HEK293 (cell line): ENCODE measurements around the gene GNS.
A peak's percentile ranks its signal among the peaks of the same experiment; 100 is the strongest.

ENCODE experiments used
- GLIS2 ChIP-seq: fragments of 450-650 bp; formaldehyde crosslinking; IDR thresholded peaks from 2 replicates; pipeline ENCODE4 v1.5.1; 2016; ENCODE audit warnings: missing biosample characterization, missing genetic modification characterization
- SCRT1 ChIP-seq: fragments of 450-650 bp; formaldehyde crosslinking; IDR thresholded peaks from 2 replicates; pipeline ENCODE4 v1.5.1; 2016; ENCODE audit warnings: missing biosample characterization, missing genetic modification characterization, borderline replicate concordance
- TCF7L2 ChIP-seq: IDR thresholded peaks from 2 replicates; pipeline ENCODE4 v1.6.1; 2011; ENCODE audit warnings: low read depth, mild to moderate bottlenecking, inconsistent platforms, low read length, moderate library complexity, borderline replicate concordance
- YY1 ChIP-seq: fragments of 450-650 bp; formaldehyde crosslinking; IDR thresholded peaks from 2 replicates; pipeline ENCODE4 v1.5.1; 2018; ENCODE audit warnings: missing biosample characterization, missing genetic modification characterization
- ZBTB7A ChIP-seq: fragments of 450-650 bp; formaldehyde crosslinking; IDR thresholded peaks from 2 replicates; pipeline ENCODE4 v1.5.1; 2016; ENCODE audit warnings: low read depth, missing biosample characterization, missing genetic modification characterization
- ZNF239 ChIP-seq: fragments of 450-650 bp; formaldehyde crosslinking; IDR thresholded peaks from 2 replicates; pipeline ENCODE4 v1.5.1; 2016; ENCODE audit warnings: missing biosample characterization, missing genetic modification characterization
- ZNF423 ChIP-seq: fragments of 450-650 bp; formaldehyde crosslinking; IDR thresholded peaks from 2 replicates; pipeline ENCODE4 v1.5.1; 2016; ENCODE audit warnings: missing biosample characterization, missing genetic modification characterization
- ZNF664 ChIP-seq: fragments of 450-650 bp; formaldehyde crosslinking; IDR thresholded peaks from 2 replicates; pipeline ENCODE4 v1.5.1; 2016; ENCODE audit warnings: missing biosample characterization, missing genetic modification characterization
- ZXDB ChIP-seq: fragments of 450-650 bp; formaldehyde crosslinking; IDR thresholded peaks from 2 replicates; pipeline ENCODE4 v1.5.1; 2016; ENCODE audit warnings: missing biosample characterization, missing genetic modification characterization
- TF ChIP-seq, protein P1 (sequence below): fragments of 450-650 bp; formaldehyde crosslinking; IDR thresholded peaks from 2 replicates; pipeline ENCODE4 v1.5.1; 2016; ENCODE audit warnings: missing biosample characterization, missing genetic modification characterization
- TF ChIP-seq, protein P2 (sequence below): fragments of 450-650 bp; formaldehyde crosslinking; IDR thresholded peaks from 2 replicates; pipeline ENCODE4 v1.5.1; 2016; ENCODE audit warnings: missing biosample characterization, missing genetic modification characterization
- TF ChIP-seq, protein P3 (sequence below): fragments of 450-650 bp; formaldehyde crosslinking; IDR thresholded peaks from 2 replicates; pipeline ENCODE4 v1.5.1; 2017; ENCODE audit warnings: missing biosample characterization, missing genetic modification characterization
- TF ChIP-seq, protein P4 (sequence below): fragments of 450-650 bp; formaldehyde crosslinking; optimal IDR thresholded peaks from 2 replicates; pipeline ENCODE3; 2016; ENCODE audit warnings: missing biosample characterization, mild to moderate bottlenecking, missing genetic modification characterization
- TF ChIP-seq, protein P5 (sequence below): fragments of 450-650 bp; IDR thresholded peaks from 2 replicates; pipeline ENCODE4 v1.5.1; 2018; ENCODE audit warnings: missing biosample characterization, mild to moderate bottlenecking, missing genetic modification characterization

DNA sequence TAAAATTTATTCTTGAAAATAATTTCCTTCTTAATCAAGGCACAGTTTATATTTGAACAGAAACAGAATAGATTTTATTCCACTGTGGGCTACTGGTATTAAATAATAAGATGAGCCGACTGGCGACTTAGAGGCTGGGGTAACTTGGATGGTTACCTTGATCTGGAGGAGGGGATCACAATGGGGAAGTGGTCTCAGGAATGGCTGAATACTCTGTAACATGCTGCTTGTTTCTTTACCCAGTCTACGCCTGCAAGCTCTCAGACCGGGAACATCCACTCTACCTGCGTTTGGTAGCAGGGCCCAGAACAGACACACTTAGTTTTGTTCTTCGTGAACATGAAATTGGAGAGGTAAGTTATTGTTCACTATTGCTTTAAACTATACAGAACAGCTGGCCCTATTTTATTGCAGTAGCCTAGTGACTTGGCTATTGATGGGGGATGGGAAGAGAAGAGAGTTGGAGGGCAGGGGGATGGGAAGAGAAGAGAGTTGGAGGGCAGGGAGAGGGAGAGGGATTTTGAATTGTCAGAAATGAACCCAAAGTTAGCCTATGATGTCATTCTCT lies 67.9 kb downstream of the GNS start:
- TF ChIP-seq, protein P1, sequence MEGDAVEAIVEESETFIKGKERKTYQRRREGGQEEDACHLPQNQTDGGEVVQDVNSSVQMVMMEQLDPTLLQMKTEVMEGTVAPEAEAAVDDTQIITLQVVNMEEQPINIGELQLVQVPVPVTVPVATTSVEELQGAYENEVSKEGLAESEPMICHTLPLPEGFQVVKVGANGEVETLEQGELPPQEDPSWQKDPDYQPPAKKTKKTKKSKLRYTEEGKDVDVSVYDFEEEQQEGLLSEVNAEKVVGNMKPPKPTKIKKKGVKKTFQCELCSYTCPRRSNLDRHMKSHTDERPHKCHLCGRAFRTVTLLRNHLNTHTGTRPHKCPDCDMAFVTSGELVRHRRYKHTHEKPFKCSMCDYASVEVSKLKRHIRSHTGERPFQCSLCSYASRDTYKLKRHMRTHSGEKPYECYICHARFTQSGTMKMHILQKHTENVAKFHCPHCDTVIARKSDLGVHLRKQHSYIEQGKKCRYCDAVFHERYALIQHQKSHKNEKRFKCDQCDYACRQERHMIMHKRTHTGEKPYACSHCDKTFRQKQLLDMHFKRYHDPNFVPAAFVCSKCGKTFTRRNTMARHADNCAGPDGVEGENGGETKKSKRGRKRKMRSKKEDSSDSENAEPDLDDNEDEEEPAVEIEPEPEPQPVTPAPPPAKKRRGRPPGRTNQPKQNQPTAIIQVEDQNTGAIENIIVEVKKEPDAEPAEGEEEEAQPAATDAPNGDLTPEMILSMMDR (tag by site-specific recombination): no peak
- TF ChIP-seq, protein P2, sequence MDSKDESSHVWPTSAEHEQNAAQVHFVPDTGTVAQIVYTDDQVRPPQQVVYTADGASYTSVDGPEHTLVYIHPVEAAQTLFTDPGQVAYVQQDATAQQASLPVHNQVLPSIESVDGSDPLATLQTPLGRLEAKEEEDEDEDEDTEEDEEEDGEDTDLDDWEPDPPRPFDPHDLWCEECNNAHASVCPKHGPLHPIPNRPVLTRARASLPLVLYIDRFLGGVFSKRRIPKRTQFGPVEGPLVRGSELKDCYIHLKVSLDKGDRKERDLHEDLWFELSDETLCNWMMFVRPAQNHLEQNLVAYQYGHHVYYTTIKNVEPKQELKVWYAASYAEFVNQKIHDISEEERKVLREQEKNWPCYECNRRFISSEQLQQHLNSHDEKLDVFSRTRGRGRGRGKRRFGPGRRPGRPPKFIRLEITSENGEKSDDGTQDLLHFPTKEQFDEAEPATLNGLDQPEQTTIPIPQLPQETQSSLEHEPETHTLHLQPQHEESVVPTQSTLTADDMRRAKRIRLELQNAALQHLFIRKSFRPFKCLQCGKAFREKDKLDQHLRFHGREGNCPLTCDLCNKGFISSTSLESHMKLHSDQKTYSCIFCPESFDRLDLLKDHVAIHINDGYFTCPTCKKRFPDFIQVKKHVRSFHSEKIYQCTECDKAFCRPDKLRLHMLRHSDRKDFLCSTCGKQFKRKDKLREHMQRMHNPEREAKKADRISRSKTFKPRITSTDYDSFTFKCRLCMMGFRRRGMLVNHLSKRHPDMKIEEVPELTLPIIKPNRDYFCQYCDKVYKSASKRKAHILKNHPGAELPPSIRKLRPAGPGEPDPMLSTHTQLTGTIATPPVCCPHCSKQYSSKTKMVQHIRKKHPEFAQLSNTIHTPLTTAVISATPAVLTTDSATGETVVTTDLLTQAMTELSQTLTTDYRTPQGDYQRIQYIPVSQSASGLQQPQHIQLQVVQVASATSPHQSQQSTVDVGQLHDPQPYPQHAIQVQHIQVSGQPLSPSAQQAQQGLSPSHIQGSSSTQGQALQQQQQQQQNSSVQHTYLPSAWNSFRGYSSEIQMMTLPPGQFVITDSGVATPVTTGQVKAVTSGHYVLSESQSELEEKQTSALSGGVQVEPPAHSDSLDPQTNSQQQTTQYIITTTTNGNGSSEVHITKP (tag by site-specific recombination): peak; percentile 99; the same call in 1 of the 2 replicates
- TF ChIP-seq ZNF664 (tag by site-specific recombination) (no peak), ZNF239 (tag by site-specific recombination) (no peak), SCRT1 (tag by site-specific recombination) (no peak), ZNF423 (tag by site-specific recombination) (no peak), GLIS2 (tag by site-specific recombination) (no peak), ZBTB7A (tag by site-specific recombination) (no peak), ZXDB (tag by site-specific recombination) (no peak; the same call in 1 of the 2 replicates), TCF7L2 (no peak), YY1 (no peak)
- TF ChIP-seq, protein P3, sequence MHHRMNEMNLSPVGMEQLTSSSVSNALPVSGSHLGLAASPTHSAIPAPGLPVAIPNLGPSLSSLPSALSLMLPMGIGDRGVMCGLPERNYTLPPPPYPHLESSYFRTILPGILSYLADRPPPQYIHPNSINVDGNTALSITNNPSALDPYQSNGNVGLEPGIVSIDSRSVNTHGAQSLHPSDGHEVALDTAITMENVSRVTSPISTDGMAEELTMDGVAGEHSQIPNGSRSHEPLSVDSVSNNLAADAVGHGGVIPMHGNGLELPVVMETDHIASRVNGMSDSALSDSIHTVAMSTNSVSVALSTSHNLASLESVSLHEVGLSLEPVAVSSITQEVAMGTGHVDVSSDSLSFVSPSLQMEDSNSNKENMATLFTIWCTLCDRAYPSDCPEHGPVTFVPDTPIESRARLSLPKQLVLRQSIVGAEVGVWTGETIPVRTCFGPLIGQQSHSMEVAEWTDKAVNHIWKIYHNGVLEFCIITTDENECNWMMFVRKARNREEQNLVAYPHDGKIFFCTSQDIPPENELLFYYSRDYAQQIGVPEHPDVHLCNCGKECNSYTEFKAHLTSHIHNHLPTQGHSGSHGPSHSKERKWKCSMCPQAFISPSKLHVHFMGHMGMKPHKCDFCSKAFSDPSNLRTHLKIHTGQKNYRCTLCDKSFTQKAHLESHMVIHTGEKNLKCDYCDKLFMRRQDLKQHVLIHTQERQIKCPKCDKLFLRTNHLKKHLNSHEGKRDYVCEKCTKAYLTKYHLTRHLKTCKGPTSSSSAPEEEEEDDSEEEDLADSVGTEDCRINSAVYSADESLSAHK (tag by site-specific recombination): no peak
- TF ChIP-seq, protein P4, sequence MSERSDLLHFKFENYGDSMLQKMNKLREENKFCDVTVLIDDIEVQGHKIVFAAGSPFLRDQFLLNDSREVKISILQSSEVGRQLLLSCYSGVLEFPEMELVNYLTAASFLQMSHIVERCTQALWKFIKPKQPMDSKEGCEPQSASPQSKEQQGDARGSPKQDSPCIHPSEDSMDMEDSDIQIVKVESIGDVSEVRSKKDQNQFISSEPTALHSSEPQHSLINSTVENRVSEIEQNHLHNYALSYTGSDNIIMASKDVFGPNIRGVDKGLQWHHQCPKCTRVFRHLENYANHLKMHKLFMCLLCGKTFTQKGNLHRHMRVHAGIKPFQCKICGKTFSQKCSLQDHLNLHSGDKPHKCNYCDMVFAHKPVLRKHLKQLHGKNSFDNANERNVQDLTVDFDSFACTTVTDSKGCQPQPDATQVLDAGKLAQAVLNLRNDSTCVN (tag by site-specific recombination): peak; percentile 4
- TF ChIP-seq, protein P5, sequence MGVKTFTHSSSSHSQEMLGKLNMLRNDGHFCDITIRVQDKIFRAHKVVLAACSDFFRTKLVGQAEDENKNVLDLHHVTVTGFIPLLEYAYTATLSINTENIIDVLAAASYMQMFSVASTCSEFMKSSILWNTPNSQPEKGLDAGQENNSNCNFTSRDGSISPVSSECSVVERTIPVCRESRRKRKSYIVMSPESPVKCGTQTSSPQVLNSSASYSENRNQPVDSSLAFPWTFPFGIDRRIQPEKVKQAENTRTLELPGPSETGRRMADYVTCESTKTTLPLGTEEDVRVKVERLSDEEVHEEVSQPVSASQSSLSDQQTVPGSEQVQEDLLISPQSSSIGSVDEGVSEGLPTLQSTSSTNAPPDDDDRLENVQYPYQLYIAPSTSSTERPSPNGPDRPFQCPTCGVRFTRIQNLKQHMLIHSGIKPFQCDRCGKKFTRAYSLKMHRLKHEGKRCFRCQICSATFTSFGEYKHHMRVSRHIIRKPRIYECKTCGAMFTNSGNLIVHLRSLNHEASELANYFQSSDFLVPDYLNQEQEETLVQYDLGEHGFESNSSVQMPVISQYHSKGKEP: no peak
